GM23338 (cell line): ENCODE results near the gene KIAA0586.

ENCODE experiments used
- CREB1 ChIP-seq: fragments of 250-450 bp; sonication (Bioruptor Pico); IDR thresholded peaks from 2 replicates; pipeline ENCODE4 v1.5.0; 2020; ENCODE audit warnings: low read depth, mild to moderate bottlenecking, moderate library complexity
- CTCF ChIP-seq, 2 experiments: fragments of 200-600 bp in 1 of 2; sonication (generic) in 1 of 2; conservative IDR thresholded peaks; 2 replicates each; pipeline versions ENCODE4 v1.5.1 to v1.6.1; 2016 to 2017; ENCODE audit warnings: antibody characterized with exemption in 2 of 2, low read depth in 2 of 2, mild to moderate bottlenecking in 2 of 2, moderate library complexity in 1 of 2
- EZH2 ChIP-seq: fragments of 200-600 bp; sonication (generic); IDR thresholded peaks from one replicate; pipeline ENCODE4 v1.8.0; 2017; ENCODE audit warnings: antibody characterized with exemption, mild to moderate bottlenecking, low read depth; ENCODE audit not compliant: unreplicated experiment
- EZH2phosphoT487 ChIP-seq: fragments of 200-600 bp; sonication (generic); IDR thresholded peaks from one replicate; pipeline ENCODE4 v1.8.1; 2018; ENCODE audit warnings: antibody characterized with exemption; ENCODE audit not compliant: unreplicated experiment
- NANOG ChIP-seq: IDR thresholded peaks from 2 replicates; pipeline ENCODE4 v1.6.1; 2016; ENCODE audit warnings: antibody characterized with exemption, borderline replicate concordance
- POLR2AphosphoS5 ChIP-seq: IDR thresholded peaks from 2 replicates; pipeline ENCODE4 v1.6.1; 2016; ENCODE audit warnings: antibody characterized with exemption, low read depth
- ZNF331 ChIP-seq: fragments of 250-450 bp; sonication (Bioruptor Pico); IDR thresholded peaks from 2 replicates; pipeline ENCODE4 v1.5.0; 2020; ENCODE audit warnings: low read depth, mild to moderate bottlenecking, moderate library complexity
- TF ChIP-seq, protein P1 (sequence below): IDR thresholded peaks from one replicate; pipeline ENCODE4 v1.6.1; 2018; ENCODE audit warnings: antibody characterized with exemption; ENCODE audit not compliant: unreplicated experiment

DNA sequence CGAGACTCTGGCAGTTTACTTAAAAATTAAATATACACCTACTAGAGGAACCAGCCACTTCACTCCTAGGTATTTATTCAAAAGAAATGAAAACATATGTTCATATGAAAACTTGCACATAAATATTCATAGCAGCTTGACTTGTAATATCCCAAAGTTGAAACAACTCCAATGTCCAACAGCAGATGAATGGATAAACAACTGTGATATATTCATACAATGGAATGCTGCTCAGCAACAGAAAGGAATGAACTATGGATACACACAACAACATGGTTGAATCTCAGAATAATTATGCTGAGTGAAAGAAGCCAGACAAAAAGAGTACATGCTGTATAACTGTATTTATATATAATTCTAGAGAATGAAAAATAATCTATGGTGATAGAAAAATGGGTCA, 156.9 kb downstream of the KIAA0586 start:
- TF ChIP-seq CTCF (conservative IDR thresholded peaks at IDR 0.05; ENCODE audit: low read depth in 2 of 2) (no peak), EZH2phosphoT487 (no peak), EZH2 (no peak), POLR2AphosphoS5 (no peak), CREB1 (CRISPR knock-in tag) (no peak), ZNF331 (CRISPR knock-in tag) (no peak), NANOG (no peak)
- TF ChIP-seq, protein P1, sequence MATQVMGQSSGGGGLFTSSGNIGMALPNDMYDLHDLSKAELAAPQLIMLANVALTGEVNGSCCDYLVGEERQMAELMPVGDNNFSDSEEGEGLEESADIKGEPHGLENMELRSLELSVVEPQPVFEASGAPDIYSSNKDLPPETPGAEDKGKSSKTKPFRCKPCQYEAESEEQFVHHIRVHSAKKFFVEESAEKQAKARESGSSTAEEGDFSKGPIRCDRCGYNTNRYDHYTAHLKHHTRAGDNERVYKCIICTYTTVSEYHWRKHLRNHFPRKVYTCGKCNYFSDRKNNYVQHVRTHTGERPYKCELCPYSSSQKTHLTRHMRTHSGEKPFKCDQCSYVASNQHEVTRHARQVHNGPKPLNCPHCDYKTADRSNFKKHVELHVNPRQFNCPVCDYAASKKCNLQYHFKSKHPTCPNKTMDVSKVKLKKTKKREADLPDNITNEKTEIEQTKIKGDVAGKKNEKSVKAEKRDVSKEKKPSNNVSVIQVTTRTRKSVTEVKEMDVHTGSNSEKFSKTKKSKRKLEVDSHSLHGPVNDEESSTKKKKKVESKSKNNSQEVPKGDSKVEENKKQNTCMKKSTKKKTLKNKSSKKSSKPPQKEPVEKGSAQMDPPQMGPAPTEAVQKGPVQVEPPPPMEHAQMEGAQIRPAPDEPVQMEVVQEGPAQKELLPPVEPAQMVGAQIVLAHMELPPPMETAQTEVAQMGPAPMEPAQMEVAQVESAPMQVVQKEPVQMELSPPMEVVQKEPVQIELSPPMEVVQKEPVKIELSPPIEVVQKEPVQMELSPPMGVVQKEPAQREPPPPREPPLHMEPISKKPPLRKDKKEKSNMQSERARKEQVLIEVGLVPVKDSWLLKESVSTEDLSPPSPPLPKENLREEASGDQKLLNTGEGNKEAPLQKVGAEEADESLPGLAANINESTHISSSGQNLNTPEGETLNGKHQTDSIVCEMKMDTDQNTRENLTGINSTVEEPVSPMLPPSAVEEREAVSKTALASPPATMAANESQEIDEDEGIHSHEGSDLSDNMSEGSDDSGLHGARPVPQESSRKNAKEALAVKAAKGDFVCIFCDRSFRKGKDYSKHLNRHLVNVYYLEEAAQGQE = no peak
